GM19025 (cell line): ENCODE results near the gene EMX2.
"Not testable (repeated sequence)": the region's sequence is repeated elsewhere in the genome, so short reads cannot be mapped to it uniquely, and the experiment has no call there.

ENCODE experiments used
- ATAC-seq: cut with Tn5 transposase; IDR thresholded peaks from one replicate; pipeline ENCODE4 v1.9.1; 2021; ENCODE audit warnings: mild to moderate bottlenecking, low read depth, moderate library complexity; ENCODE audit not compliant: unreplicated experiment

Gene EMX2

DNA sequence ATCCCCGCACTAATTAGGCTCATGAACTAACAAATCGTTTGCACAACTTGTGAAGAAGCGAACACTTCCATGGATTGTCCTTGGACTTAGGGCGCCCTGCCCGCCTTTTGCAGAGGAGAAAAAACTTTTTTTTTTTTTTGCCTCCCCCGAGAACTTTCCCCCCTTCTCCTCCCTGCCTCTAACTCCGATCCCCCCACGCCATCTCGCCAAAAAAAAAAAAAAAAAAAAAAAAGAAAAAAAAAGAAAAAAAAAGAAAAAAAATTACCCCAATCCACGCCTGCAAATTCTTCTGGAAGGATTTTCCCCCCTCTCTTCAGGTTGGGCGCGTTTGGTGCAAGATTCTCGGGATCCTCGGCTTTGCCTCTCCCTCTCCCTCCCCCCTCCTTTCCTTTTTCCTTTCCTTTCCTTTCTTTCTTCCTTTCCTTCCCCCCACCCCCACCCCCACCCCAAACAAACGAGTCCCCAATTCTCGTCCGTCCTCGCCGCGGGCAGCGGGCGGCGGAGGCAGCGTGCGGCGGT lies at the start of gene EMX2:
Gene EMX2, plus strand, starts transcription at position 41 of the 519 bp plus-strand sequence. CDS start 522 bp downstream, outside the sequence.
- no peak for ATAC-seq

DNA sequence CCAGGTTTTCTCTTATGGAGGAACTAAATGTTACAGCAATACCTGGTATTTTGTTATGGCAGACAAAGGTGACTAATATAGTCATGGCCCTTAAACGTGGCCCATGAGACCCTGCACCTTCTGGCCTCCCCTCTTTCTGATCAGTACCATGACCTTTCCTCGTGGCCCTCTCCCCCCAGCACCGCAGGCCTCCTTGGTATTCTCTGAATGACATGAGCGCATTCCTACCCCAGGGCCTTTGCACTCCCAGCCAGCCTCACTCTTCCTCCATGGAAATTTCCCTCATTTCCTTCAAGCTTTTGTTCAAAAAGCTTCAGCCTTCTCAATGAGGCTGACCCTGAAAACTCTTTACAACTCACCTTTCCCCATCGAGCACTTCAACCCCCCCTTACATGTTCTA lies 46.5 kb upstream of the EMX2 start:
- ATAC-seq = no peak

DNA sequence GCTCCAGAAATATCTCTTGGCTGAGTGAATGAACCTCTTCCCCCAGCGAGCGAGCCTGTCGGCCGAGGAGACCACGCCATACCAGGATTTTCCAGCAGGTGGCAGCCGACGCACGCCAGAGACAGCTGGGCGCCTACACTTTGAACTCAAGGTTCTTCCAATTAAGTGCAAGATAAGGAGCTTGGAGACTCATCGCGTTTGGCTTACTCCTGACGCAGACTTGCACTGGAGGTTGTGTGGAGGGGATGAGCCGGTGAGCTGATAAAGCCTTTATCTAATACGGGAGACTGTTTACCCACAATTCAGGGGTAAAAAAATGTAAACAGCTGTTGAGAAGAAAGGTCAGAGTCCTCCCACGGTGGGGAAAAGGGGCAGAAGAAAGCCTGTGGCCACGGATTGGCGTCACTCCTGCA lies 45.9 kb upstream of the EMX2 start:
- ATAC-seq = peak; percentile 67

DNA sequence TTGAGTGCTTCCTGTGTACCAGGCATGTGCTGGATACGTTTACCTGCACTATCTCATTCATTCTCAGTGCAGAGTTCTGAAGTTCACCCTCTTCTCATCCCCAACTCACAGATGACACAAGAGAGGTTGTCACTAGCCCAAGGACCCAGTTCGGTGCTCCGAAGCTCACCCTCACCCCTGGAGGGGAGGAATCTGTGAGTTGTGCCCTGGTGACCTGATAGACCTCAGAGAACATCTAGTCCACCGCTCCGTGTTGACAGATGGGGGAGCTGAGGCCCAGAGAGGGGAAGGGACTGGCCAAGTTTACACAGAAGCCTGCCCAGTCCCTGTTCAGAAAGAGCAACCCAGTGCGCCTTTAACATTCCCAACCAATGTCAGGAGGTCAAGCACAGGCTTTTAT lies 44.8 kb upstream of the EMX2 start:
- ATAC-seq = no peak

DNA sequence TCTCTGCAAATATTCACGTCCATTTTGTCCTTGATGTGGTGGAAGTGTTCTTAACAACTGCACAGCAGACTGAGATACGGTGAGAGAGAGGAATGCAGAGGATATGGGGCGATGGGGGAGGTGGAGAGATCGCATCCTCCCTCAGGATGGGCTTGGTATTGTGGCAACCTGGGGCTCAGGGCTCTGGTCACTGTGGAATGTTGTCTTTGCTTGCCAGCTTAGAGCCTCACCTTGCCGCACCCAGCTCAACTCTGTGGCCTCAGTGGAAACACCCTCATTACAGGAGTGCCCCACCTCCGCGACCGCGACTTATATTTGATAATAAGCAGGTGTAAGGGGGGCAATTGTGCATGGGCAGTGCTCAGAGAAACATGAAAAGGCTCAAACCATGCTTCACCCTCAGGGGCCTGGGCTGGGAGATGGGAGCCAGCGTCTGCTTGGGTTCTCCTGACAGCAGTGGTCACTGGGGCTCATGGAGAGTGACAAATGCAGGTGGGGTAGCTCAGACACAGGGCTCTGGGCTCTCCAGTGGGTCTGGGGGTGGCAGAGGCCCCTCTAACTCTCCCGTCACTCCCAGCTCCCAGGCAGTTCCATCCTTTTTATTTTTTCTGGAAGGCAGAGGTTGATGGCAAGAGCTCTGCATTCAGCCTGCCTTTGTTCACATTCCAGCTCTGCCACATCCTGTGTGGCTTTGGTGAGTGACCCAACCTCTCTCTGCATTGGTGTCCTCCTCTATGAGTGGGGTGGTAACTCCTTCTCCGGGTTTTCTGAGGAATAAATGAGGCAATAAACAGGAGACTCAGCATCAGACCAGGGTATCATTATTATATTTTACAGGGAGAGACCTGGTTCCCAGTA lies 43.1 kb upstream of the EMX2 start:
- no peak for ATAC-seq

DNA sequence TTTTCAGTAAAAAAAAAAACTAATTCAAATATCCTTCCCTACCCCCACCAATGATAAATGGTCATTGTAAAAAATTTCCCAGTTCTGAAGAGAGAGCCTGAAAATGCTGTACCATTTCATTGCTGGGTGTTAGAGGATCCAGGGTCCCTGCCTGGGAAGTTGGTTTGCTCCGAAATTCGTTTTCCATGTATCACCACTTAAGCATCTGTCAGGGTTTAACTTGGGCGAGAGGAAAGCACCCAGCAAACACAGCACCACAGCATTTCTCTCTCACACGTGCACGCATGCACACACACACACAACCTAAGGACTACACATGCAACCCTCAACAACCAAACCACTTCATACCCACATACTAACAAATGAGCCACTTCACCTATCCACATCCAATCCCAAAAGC lies 42.1 kb upstream of the EMX2 start:
- ATAC-seq = no peak

DNA sequence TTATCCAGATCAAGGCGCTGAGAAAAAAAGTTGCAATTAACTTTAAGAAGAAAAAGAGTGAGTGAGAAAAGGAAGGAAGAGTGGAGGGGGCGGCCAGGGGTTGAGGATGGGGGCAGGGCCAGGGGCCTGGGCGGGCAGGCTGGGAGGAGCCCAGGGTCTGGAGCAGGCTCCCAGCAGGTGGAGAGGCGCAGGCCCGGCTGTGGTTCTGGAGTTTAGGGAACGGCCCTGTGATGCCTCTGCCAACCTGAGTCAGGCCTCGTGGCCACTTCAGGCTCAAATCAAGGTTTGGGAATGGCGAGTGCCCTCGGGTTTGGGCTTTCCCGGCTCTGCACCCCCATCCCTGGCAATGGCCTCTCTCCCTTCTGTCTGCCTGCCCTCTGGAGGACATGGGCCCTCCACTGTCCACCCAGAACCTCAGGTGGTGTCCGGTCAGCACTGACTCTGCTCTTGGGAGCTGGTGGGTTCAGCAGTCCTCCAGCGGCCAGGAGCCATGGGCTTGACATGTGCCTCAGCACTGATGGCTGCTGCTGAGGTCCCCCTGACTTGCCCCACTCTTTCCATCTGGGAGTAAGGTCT lies 41.0 kb upstream of the EMX2 start:
- no peak for ATAC-seq

DNA sequence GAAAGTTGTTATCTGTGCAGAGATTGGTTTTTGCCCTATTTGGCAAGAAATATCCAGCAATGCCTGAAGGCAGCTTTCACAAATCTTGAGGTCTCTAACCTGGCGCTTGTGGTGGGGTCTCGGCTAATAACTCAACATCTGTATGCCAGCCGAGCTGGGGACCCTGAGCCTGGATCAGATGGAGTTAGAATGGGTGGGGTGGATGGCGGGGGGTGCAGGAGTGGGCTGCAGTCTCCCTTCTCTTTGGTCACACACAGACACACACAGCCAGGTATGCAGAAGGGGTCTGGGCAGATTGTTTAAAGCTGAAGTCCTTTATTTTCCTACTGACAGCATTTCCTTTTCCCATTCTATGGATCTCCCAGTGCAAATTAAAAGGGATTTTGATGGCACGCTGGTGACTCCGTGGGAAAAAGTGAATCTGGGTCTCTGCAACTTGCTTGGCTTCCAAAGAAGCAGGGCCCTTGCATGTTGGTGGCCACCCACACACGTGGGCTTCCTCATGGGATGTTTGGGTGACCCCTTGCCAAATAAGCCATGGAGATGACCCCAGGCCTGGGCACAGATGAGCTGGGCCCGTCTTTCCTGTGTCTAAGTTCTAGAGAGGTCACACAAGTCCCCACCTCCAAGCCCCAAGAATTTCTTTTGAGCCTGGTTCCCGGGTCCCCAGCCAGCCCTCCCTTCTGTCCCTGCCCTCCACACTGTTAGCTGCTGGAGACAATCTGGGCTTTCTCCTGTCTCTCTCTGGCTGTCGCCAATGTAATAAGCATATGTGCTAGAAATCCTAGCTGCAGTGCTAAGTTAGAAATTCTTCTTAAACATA lies 39.9 kb upstream of the EMX2 start:
- no peak for ATAC-seq

DNA sequence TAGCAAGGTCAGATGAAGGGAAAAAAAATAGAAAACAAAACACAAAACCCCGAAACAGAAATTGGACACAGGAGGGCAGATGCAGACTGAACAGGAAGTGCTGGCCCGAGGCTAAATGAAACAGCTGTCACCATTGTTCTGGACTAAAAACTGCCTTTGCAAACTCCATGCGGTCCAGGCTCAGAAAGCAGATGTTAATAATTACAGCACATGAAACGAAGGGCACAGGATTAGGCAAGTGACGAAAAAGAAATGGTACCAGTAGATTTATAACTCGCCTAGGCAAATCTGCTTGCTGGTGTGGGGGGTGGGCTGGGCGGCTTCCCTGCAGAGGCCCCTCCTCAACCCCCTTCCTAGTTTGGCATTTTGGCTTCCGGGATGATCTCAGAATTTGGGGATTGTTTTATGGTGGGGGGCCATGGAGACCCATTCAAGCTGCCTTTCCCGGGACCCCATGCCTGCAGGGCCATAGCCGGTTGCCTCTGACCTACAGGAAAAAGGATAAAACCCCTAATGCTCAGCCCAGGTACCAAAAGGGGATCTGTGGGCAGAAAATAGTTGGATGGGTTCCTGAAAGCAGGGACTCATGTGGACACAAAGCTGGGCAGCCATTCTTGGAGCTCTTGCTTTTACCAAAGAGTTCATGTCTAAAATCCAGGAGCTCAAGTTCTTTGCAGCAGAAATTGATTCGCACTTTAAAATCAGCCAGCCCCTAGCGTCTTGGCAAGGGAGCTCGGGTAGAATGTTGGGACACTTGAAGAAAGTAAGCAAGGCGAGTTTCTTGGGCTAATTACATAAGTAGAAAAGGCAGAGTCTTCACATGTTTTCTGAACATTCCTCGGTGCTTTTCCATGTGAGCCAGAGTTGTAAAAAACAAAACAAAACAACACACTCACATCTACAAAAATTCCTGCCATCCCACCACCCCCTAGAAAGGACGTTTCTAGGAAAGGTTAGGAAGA lies 39.0 kb upstream of the EMX2 start:
- ATAC-seq = peak; percentile 92

DNA sequence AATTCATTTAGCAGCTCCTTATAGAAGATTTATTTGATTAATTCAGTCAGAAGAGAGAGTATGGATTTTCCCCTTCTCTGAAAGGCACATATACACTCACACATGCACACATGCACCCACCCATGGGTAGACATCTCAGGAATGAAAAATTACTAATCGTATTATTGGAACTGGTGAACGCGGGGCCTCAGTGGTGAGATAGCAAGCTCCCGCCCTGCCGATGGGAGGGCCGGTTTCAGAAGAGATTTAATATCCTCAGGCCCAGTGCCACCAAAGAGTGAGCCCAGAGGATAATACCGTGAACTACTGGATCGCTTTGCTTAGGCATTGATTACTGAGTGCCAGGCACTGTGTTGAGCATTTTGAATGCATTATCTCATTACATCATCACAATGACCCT lies 38.0 kb upstream of the EMX2 start:
- no peak for ATAC-seq

DNA sequence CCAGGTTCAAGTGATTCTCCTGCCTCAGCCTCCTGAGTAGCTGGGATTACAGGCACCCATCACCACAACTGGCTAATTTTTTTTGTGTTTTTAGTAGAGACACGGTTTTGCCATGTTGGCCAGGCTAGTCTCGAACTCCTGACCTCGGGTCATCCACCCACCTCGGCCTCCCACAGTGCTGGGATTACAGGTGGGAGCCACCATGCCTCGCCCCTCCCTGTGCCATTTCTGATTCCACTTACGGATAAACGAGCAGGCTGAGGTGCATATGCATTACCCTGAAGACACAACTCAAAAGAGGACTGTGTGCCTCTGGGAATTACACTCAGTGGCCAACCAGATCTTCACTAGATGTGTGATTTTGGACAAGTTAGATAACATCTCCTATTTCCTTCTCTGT lies 35.5 kb upstream of the EMX2 start:
- not testable (repeated sequence) for ATAC-seq

DNA sequence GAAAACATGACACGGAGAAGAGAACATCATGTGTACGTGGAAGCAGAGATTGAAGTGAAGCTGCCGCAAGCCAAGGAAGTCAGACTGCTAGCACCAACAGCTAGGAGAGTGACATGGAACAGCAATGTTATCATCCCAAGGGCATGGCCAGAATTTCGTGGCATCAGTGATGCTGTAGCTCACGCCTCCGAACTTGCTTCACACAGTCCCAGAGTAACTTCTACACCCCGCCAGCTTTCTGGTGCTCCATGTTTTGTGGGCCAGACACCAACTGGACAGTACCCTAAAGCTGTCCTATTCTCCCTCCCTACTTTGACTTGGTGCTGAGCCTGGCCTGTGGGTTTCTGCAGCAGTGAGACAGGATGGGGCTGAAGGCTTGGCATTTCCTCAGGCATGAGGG lies 33.0 kb upstream of the EMX2 start:
- ATAC-seq = no peak

DNA sequence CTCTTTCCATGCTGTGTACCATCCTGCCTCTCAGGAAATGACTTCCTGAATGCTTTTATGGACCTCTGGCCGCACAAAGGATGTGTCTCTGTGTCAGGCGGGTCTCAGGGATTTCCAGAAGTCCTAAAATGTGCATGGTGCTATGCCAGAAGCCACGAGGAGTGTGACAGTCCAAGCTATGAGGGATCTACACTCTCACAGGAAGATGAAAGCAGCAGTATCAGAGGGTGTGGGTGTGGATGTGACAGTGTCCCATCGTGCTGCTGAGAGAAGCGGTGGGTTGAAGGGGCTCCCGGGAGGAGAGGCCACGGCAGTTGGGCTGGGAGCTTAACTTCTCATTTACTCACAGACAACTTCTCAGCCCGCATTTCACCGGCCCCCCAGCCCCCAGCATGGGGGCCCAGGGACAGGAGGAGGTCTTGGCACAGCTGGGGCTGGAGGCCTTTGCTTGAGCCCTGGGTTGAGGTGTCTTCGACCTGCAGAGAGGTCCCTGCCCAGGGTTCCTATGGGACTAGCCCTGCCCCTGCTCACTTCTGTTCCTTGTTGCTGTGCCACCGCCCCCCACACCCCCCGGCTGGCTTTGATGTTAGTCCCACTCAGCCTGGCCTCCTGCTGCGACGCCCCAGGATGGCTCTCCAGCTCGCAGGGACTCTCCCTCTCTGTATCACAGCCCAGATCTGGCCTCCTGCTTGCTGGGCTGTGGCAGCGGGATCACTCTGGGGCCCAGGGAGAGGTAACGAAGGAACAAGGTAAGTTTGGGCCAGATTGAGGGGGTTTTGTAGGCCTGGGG lies 30.8 kb upstream of the EMX2 start:
- ATAC-seq = no peak

DNA sequence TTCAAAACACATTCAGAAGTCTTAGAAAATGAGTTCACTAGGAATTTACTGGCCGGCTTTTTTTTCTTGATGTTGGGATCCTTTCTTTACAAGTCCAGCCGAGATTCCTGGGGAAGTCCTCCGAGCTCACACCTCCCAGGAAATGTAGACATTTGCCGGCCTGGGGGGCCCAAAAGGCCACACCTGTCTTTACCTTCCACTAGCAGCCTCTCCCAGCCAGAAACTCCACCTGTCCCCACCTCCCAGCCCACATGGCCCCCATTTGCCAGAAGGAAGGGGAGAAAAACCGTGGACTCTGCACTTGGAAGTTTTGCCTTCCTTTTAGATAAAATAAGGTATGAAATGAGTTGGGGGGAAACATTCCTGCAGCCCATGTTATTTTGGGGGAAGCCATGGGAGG lies 27.6 kb upstream of the EMX2 start:
- ATAC-seq = no peak

DNA sequence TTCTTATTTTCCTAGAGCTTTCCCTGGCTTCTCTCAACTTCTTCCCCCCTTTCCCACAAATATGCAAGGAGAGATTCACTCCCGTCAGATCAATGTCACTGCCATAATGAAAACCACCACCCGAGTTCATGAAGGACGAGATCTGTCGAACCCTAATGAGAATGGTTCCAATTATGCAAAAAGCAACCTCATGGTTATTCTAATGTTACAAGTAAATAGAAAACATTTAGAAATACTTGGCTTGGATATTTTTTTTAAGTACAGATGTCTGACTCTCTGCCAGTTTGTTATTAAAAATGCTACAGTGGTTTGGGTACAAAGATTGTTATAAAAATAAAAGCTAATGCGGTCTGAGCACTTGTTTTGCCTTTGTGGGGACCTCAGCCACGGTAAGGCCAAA lies 25.9 kb upstream of the EMX2 start:
- ATAC-seq = no peak

DNA sequence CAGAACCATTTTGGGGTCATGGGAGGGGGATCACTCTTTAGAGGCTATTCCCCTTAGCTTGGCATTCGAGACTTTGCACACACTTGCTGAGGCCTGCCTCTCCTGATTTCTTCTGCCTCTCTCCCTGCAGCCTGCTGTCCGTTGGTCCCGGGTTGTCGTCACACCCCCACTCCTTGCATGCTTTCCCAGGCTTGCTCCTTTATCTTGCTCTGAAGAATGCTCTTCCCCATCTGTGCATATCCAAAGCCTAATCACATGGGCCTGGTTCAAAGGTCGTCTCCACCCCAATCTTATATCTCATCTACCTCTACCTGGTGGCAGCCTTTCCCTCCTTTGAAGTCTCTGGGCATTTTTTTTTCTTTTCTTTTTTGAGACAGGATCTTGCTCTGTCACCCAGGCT lies 24.3 kb upstream of the EMX2 start:
- no peak for ATAC-seq

DNA sequence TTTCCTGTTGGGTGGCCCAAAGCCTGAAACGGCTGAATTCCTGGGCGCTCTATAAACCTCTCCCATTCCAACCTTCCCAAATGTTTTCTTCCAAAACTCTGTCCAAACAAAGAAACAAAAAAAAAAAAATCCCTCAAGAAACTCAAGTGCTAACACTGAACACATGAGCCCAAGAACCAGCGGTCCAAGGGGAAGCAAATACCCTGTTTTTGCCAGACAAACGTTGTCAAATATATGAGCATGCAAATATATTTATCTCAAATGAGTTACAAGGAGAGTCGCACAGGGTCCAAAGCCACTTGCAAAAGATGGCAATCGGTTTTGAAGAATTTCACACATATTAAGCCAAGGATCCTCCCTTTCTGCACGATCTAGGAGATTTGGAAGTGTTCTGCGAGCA lies 23.3 kb upstream of the EMX2 start:
- ATAC-seq = no peak

DNA sequence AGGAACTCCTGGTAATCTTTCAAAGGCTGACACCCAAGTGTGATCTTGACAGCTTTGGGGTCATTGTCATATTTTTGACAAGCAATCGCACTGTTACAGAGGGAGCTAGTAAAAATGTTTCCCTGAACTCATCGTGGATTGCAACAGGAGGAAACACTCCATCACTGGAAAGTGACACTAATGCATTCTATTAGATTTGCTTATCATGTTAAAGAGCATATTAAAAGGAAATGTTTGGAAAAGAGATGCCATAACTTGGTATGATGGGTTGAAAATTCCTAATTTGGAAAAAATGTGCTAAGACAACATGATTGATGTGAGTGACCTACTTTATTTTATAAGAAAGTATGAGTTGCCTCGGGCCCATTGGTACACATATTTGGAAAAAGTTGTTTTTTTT lies 22.7 kb upstream of the EMX2 start:
- no peak for ATAC-seq

DNA sequence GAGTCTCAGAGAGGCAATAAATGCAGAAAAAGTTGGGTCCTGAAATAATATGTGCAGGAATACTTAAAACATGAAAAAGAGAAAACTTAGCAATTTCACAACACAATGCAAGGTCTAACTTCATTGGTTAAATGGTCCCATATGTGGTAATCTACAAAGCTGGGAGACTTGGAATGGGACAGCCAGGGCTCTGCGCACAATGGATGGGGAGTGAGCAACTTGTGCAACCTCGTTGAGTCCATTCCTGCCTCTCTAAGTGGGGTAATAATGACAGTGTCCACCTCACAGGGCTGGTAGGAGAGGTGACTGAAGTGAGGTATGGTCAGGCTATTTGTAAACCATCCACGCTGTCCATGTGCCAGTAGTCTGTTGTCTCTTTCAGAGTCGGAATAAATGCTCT lies 11.8 kb upstream of the EMX2 start:
- no peak for ATAC-seq
